Mucosa of descending colon (tissue), 3 donors: ENCODE data around the gene TMCO6. TPM values are rescaled to one million over a fixed set of nuclear protein-coding genes. Genes with fewer than 3 reads are reported as not detected.

Experiments used
- ATAC-seq: fragments of 200-7000 bp; cut with Tn5 transposase; one replicate; pipeline ENCODE4 v1.9.1; 2020; ENCODE audit warnings: mild to moderate bottlenecking, moderate library complexity
- DNase-seq, 3 donors: peaks; one replicate each; pipeline ENCODE4 v3.0.0-alpha.2; 2020
- H3K36me3 ChIP-seq: fragments of 200-600 bp; one replicate; pipeline ENCODE4 v1.8.0; 2021; ENCODE audit warnings: low read depth, mild to moderate bottlenecking
- H3K4me1 ChIP-seq: fragments of 200-600 bp; one replicate; pipeline ENCODE4 v1.8.0; 2021; ENCODE audit warnings: low read depth, mild to moderate bottlenecking
- H3K4me3 ChIP-seq: fragments of 200-600 bp; one replicate; pipeline ENCODE4 v1.8.0; 2021; ENCODE audit warnings: mild to moderate bottlenecking
- H3K9me3 ChIP-seq: fragments of 200-600 bp; one replicate; pipeline ENCODE4 v1.8.0; 2021; ENCODE audit warnings: mild to moderate bottlenecking
- CTCF ChIP-seq: fragments of 200-600 bp; IDR thresholded peaks from one replicate; pipeline ENCODE4 v1.8.0; 2022; ENCODE audit warnings: antibody characterized with exemption, mild to moderate bottlenecking
- intact Hi-C, 2 donors: fragments of 100-400 bp; cut with DNase I in 1 of 2; cut with micrococcal nuclease in 1 of 2; formaldehyde crosslinking; loops; one replicate each; pipeline versions ENCODE4 v1.11.0 to v1.11.1; 2022; cut with DNase I, micrococcal nuclease
- total RNA-seq, 3 donors: library from RNA; stranded (reverse); fragmentation: NEBNext Ultra II Directional in 2 of 3; extraction: Animal tissue kit (Norgen Biotek cat#: 25700) in 2 of 3; gene quantifications; one replicate each; pipeline versions ENCODE4 v1.2.1 to v1.2.4, GENCODE V29; 2021 to 2023
- donor health status: DM: no; HTN: no; CAD: no; lungs with moderate emphysema.
- donor health status: DM: no; HTN: no; CAD: no.
- donor health status: DM: no; HTN: yes; CAD: no.

TMCO6 gene
- total RNA-seq, 3 donors from 2014 or later, result 13.6 to 21.7 (median 16.8) TPM

DNA sequence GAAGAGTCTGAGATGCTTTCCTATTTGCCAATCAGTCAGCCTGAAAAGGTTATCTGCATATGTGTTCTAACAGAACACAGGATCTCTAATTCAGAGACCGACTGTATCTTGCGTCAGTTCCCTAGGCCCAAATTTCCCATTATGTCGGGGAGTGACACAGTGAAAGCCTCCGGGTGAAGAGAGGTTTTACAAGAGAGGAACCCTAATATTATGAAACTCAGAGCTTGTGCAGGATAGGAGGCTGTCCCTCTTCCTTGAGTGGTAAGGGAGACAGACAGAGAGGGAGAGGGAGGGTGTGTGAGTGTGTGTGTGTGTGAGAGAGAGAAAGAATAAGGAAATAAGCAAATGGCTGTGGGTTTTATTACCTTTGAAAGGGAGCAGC lies 8.2 kb upstream of the TMCO6 start:
- ATAC-seq (peak; percentile 34), DNase-seq (peak in 1 of 3 donors; percentile 44)
- Histone ChIP-seq H3K4me1 (peaks cover 12% of the 10 kb centered on the region), H3K4me3 (no peak overlapping the region), H3K9me3 (peaks cover 4% of the 10 kb centered on the region), H3K36me3 (no peaks in the 10 kb centered on the region)
- intact Hi-C loops, result loop anchor here (5.0 to 10.0 kb wide), 3 partner anchors 54 to 86 kb away; partner anchors contain the start of genes APBB3 (in 1 of the 2), EIF4EBP3 (in 1 of the 2) and SLC35A4 (in 1 of the 2)
- TF ChIP-seq CTCF, result no peak

- Histone ChIP-seq H3K4me3 (peak overlapping the region; percentile 27), H3K36me3 (no peaks in the 10 kb centered on the region), H3K4me1 (peaks cover 12% of the 10 kb centered on the region), H3K9me3 (peaks cover 4% of the 10 kb centered on the region)
- intact Hi-C loops, result loop anchor here (5.0 to 10.0 kb wide), 3 partner anchors 55 to 87 kb away; partner anchors contain the start of genes APBB3 (in 1 of the 2), EIF4EBP3 (in 1 of the 2) and SLC35A4 (in 1 of the 2)
- no peak for DNase-seq
- peak; percentile 72 for ATAC-seq
- no peak for TF ChIP-seq CTCF
Observed at GRCh38 chr5:140631831-140632365, 7.4 kb upstream of the TMCO6 start.

DNA sequence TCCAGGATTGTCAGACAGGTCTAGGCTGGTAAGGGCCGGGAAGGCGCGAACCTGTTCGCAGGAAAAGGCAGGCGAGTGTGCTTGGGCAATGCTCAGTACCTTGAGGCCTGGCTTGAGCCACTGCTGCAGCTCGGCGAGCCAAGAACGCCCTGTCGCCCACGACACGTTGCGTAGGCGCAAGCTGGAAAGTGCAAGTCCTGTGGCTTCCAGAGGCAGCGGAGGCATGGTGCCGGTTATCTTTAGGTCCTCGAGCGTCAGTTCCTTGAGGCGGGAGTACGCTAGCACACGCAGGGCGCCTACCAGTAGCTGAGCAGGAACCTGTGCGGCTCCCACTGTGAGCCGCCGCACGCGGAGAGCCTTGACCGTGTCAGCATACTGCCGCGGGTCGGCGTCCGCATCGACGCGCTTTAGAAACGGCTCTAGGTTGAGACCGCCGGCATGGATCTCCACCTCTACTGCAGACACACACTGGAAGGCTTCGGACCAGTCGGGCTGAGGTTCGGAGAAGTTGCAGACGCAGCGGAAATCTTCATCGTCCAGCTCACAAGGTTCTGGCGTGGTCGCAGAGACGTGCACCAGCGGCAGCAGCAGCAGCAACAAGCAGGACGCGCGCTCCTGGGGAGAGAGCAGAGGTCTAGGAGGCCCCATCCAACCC lies 6.8 kb upstream of the TMCO6 start:
- no peak for TF ChIP-seq CTCF
- DNase-seq (peak; percentile 64 to 77 (median 77)), ATAC-seq (peak; percentile 68)
- H3K4me3 ChIP-seq, result peak overlapping the region; percentile 27
- H3K9me3 ChIP-seq, result peaks cover 4% of the 10 kb centered on the region
- intact Hi-C loops, result loop anchor here (5.0 to 10.0 kb wide), 3 partner anchors 55 to 88 kb away; partner anchors contain the start of genes APBB3 (in 1 of the 2), EIF4EBP3 (in 1 of the 2) and SLC35A4 (in 1 of the 2)
- no peaks in the 10 kb centered on the region for H3K36me3 ChIP-seq
- peaks cover 12% of the 10 kb centered on the region for H3K4me1 ChIP-seq

GRCh38 chr5:140633021-140633471 lies 6.2 kb upstream of the TMCO6 start, which contains the start of gene CD14:
Gene CD14, minus strand, starts transcription at chr5:140633175. Its CDS starts 104 bp downstream, at chr5:140633071.
- Histone ChIP-seq H3K9me3 (peaks cover 4% of the 10 kb centered on the region), H3K36me3 (no peaks in the 10 kb centered on the region), H3K4me1 (peaks cover 12% of the 10 kb centered on the region), H3K4me3 (peak within 1 kb of the TSS; percentile 27)
- no peak for TF ChIP-seq CTCF
- ATAC-seq (peak; percentile 59), DNase-seq (peak; percentile 71 to 76 (median 73))
- intact Hi-C loops, result loop anchor here (5.0 to 10.0 kb wide), 3 partner anchors 56 to 88 kb away; partner anchors contain the start of genes APBB3 (in 1 of the 2), EIF4EBP3 (in 1 of the 2) and SLC35A4 (in 1 of the 2)

GRCh38 chr5:140633501-140633900 lies 5.8 kb upstream of the TMCO6 start:
- no peak for TF ChIP-seq CTCF
- no peak for ATAC-seq
- no peak for DNase-seq
- H3K4me3 ChIP-seq, result no peak overlapping the region
- H3K4me1 ChIP-seq, result peaks cover 12% of the 10 kb centered on the region
- intact Hi-C loops, result loop anchor here (5.0 to 10.0 kb wide), 3 partner anchors 56 to 89 kb away; partner anchors contain the start of genes APBB3 (in 1 of the 2), EIF4EBP3 (in 1 of the 2) and SLC35A4 (in 1 of the 2)
- peaks cover 1% of the 10 kb centered on the region for H3K9me3 ChIP-seq
- no peaks in the 10 kb centered on the region for H3K36me3 ChIP-seq
